Endothelial cell of umbilical vein (primary cell): ENCODE data around the gene RNASE13. TPM values are rescaled to one million over a fixed set of nuclear protein-coding genes. Genes with fewer than 3 reads are reported as not detected.

Experiments
- BruUV-seq: library from RNA; stranded (reverse); fragments of 400-500 nt; replicated peaks from 2 replicates; lab custom pipeline; 2021; lab: Mats Ljungman, UMichigan
- CTCF ChIA-PET: fragments of 300-600, 350-600 bp; sonication (Branson Sonifier 250); formaldehyde crosslinking; loops from one replicate; lab custom pipeline; 2021; ENCODE audit warnings: antibody characterized with exemption, inconsistent platforms; lab: Charles Lee
- POLR2A ChIA-PET: fragments of 300-600, 350-600 bp; sonication (Branson Sonifier 250); formaldehyde crosslinking; loops from one replicate; lab custom pipeline; 2021; ENCODE audit warnings: antibody characterized with exemption, inconsistent platforms; lab: Charles Lee
- DNase-seq: peaks from one replicate; pipeline ENCODE4 v3.0.0-alpha.2; 2011; ENCODE audit warnings: low read depth, low spot score
- FAIRE-seq: peaks from 2 replicates; lab custom pipeline; 2011; peaks lifted over from hg19 to GRCh38; lab: Jason Lieb, UNC
- H2AFZ ChIP-seq: 2 replicates; pipeline ENCODE4 v1.6.0; 2012; ENCODE audit warnings: low read depth, low read length, control low read depth, inconsistent platforms
- H3K27ac ChIP-seq: 2 replicates; pipeline ENCODE4 v1.5.1; 2011; ENCODE audit warnings: low read depth, mild to moderate bottlenecking, control low read depth, low read length, moderate library complexity; ENCODE audit not compliant: insufficient read depth
- H3K27me3 ChIP-seq, 2 experiments: 2 replicates each; pipeline versions ENCODE4 v1.6.0 to v1.6.1; 2011; ENCODE audit warnings: low read length in 2 of 2, mixed read lengths in 1 of 2; ENCODE audit not compliant: control insufficient read depth in 2 of 2, insufficient read depth in 2 of 2
- H3K36me3 ChIP-seq, 2 experiments: 2 replicates in 1 of 2; 3 replicates in 1 of 2; pipeline ENCODE4 v1.5.1; 2011; ENCODE audit warnings: low read length in 2 of 2, mild to moderate bottlenecking in 1 of 2, moderate library complexity in 1 of 2; ENCODE audit not compliant: control insufficient read depth in 2 of 2, insufficient read depth in 2 of 2; ENCODE audit errors: extremely low read depth in 1 of 2
- H3K4me1 ChIP-seq: 3 replicates; pipeline ENCODE4 v1.5.1; 2011; ENCODE audit warnings: mild to moderate bottlenecking, low read length; ENCODE audit not compliant: control insufficient read depth, insufficient read depth; ENCODE audit errors: extremely low read depth
- H3K4me2 ChIP-seq: 2 replicates; pipeline ENCODE4 v1.6.1; 2011; ENCODE audit warnings: low read length, control low read depth, mixed read lengths; ENCODE audit not compliant: insufficient read depth
- H3K4me3 ChIP-seq, 3 experiments: fragments of 200-600 bp in 1 of 3; sonication (generic), shearing (Covaris generic) in 1 of 3; replicated peaks in 1 of 3; 2 replicates each; pipeline ENCODE4 v1.5.1; 2011 to 2016; ENCODE audit warnings: control low read depth in 3 of 3, low read length in 3 of 3, mild to moderate bottlenecking in 2 of 3, inconsistent platforms in 1 of 3, low read depth in 1 of 3, moderate library complexity in 1 of 3; ENCODE audit not compliant: insufficient read depth in 1 of 3
- H3K79me2 ChIP-seq: 2 replicates; pipeline ENCODE4 v1.6.0; 2012; ENCODE audit warnings: low read length, inconsistent platforms; ENCODE audit not compliant: control insufficient read depth, insufficient read depth
- H3K9ac ChIP-seq: replicated peaks from 2 replicates; pipeline ENCODE3; 2011; ENCODE audit warnings: low read length, control low read depth; ENCODE audit not compliant: insufficient read depth; ENCODE audit errors: extremely low read depth
- H3K9me1 ChIP-seq: replicated peaks from 3 replicates; pipeline ENCODE4 v1.6.0; 2011; ENCODE audit warnings: mild to moderate bottlenecking, low read length; ENCODE audit not compliant: control insufficient read depth, insufficient read depth; ENCODE audit errors: extremely low read depth
- H3K9me3 ChIP-seq: replicated peaks from 2 replicates; pipeline ENCODE4 v1.5.1; 2012; ENCODE audit warnings: low read length, inconsistent platforms; ENCODE audit not compliant: control insufficient read depth, insufficient read depth
- H4K20me1 ChIP-seq: replicated peaks from 2 replicates; pipeline ENCODE3; 2011; ENCODE audit warnings: mild to moderate bottlenecking, low read length; ENCODE audit not compliant: control insufficient read depth, insufficient read depth; ENCODE audit errors: extremely low read depth
- CTCF ChIP-seq, 2 donors: IDR thresholded peaks; 1 replicate in 1 of 2; 2 replicates in 1 of 2; pipeline ENCODE4 v1.5.1; 2011; ENCODE audit warnings: low read length in 2 of 2, mild to moderate bottlenecking in 2 of 2, moderate library complexity in 2 of 2, control low read depth in 1 of 2, inconsistent platforms in 1 of 2, low read depth in 1 of 2; ENCODE audit not compliant: insufficient read depth in 1 of 2; ENCODE audit errors: extremely low read depth in 1 of 2
- EZH2 ChIP-seq: IDR thresholded peaks from 2 replicates; pipeline ENCODE4 v1.6.1; 2012; ENCODE audit warnings: borderline replicate concordance, low read depth, mild to moderate bottlenecking, moderate library complexity, low read length, inconsistent platforms; ENCODE audit not compliant: severe bottlenecking
- FOS ChIP-seq: IDR thresholded peaks from 2 replicates; pipeline ENCODE4 v1.6.1; 2011; ENCODE audit warnings: mild to moderate bottlenecking, low read length, moderate library complexity, borderline replicate concordance; ENCODE audit not compliant: insufficient read depth
- GATA2 ChIP-seq: IDR thresholded peaks from 2 replicates; pipeline ENCODE4 v1.7.0; 2011; ENCODE audit warnings: low read depth, mild to moderate bottlenecking, moderate library complexity, mixed read lengths, low read length; ENCODE audit not compliant: insufficient read length, insufficient read depth
- JUN ChIP-seq: IDR thresholded peaks from 2 replicates; pipeline ENCODE4 v1.6.1; 2011; ENCODE audit warnings: borderline replicate concordance, low read depth; ENCODE audit not compliant: insufficient read length, insufficient read depth
- MAX ChIP-seq: IDR thresholded peaks from 2 replicates; pipeline ENCODE4 v1.6.1; 2011; ENCODE audit not compliant: insufficient read depth, insufficient read length
- MYC ChIP-seq: IDR thresholded peaks from one replicate; pipeline ENCODE4 v1.6.1; 2011; ENCODE audit warnings: mild to moderate bottlenecking, low read depth, low read length
- POLR2A ChIP-seq: IDR thresholded peaks from 2 replicates; pipeline ENCODE4 v1.6.1; 2012; ENCODE audit warnings: low read depth, mild to moderate bottlenecking, control low read depth, low read length
- POLR2AphosphoS5 ChIP-seq: IDR thresholded peaks from 2 replicates; pipeline ENCODE4 v1.6.1; 2012; ENCODE audit warnings: low read depth, mild to moderate bottlenecking, control low read depth, low read length, moderate library complexity; ENCODE audit not compliant: insufficient read depth
- dilution Hi-C: fragments of 300-500 bp; cut with MboI; formaldehyde crosslinking; loops from one replicate; pipeline ENCODE4 v1.15.0; 2019; ENCODE audit warnings: low sequenced_read_pairs; ENCODE audit not compliant: extremely low pct_ligation_motif_present
- intact Hi-C: fragments of 100-400 bp; cut with micrococcal nuclease; formaldehyde crosslinking; loops from one replicate; pipeline ENCODE4 v1.10.0; 2022
- polyA plus RNA-seq, 4 experiments: library from polyadenylated mRNA; depleted of rRNA in 3 of 4; stranded (reverse) in 3 of 4; unstranded in 1 of 4; fragments of >200 nt; gene quantifications; 2 replicates each; pipeline versions ENCODE4 v1.2.1 to v1.2.3, GENCODE V29; 2011 to 2012; ENCODE audit warnings: missing spikeins in 1 of 4
- total RNA-seq: library from RNA; stranded (reverse); gene quantifications from 2 replicates; pipeline ENCODE4 v1.2.3, GENCODE V29; 2021

Gene RNASE13
- total and polyA plus RNA-seq, 2 donors (not counting 3 experiments of a cell fraction or from before 2014, with no cell fraction given), result not detected

DNA sequence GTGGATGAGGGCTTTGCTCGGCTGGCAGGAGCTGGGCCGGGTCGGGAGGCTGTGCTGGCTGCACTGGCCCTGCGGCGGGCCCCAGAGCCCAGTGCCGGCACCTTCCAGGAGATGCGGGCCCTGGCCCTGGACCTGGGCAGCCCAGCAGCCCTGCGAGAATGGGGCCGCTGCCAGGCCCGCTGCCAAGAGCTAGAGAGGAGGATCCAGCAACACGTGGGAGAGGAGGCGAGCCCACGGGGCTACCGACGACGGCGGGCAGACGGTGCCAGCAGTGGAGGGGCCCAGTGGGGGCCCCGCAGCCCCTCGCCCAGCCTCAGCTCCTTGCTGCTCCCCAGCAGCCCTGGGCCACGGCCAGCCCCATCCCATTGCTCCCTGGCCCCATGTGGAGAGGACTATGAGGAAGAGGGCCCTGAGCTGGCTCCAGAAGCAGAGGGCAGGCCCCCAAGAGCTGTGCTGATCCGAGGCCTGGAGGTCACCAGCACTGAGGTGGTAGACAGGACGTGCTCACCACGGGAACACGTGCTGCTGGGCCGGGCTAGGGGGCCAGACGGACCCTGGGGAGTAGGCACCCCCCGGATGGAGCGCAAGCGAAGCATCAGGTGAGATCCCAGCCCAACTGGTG lies 47.0 kb upstream of the RNASE13 start:
- no peak overlapping the region for H2AFZ ChIP-seq
- H3K9me3 ChIP-seq, result no peaks in the 10 kb centered on the region
- H3K9me1 ChIP-seq, result no peaks in the 10 kb centered on the region
- intact Hi-C loops (no loop called here), dilution Hi-C loops (no loop called here)
- no peak overlapping the region for H3K4me3 ChIP-seq
- no peaks in the 10 kb centered on the region for H3K27me3 ChIP-seq
- H3K27ac ChIP-seq, result no peak overlapping the region
- CTCF ChIA-PET, result interaction anchor here (1.0 to 3.5 kb wide), 4 partner anchors 11 to 22 kb away, joined by 3 to 17 read pairs (median 6); partner anchors contain the start of gene ARHGEF40
- no TSS peak for BruUV-seq
- TF ChIP-seq FOS, result no peak
- no peak for TF ChIP-seq POLR2A
- TF ChIP-seq JUN, result no peak
- no peak for TF ChIP-seq EZH2
- no peak for TF ChIP-seq CTCF (IDR thresholded peaks at IDR 0.05; ENCODE audit: extremely low read depth in 1 of 2, insufficient read depth in 1 of 2, low read depth in 1 of 2, low read length in 2 of 2)
- TF ChIP-seq POLR2AphosphoS5, result no peak
- no peak for TF ChIP-seq GATA2
- TF ChIP-seq MAX, result no peak
- TF ChIP-seq MYC, result no peak
- H4K20me1 ChIP-seq, result no peaks in the 10 kb centered on the region
- peaks cover 0 to 3% of the 10 kb centered on the region in 2 experiments for H3K36me3 ChIP-seq
- no peaks in the 10 kb centered on the region for H3K4me1 ChIP-seq
- POLR2A ChIA-PET, result no interaction called here
- FAIRE-seq (no peak), DNase-seq (no peak)
- no peaks in the 10 kb centered on the region for H3K79me2 ChIP-seq
- no peak overlapping the region for H3K9ac ChIP-seq
- no peak overlapping the region for H3K4me2 ChIP-seq
